SKM-1 (cell line): ENCODE results near the gene SYNGAP1.

Experiments used
- DNase-seq: peaks from one replicate; lab custom pipeline; 2025; ENCODE audit not compliant: unreplicated experiment; lab: John Stamatoyannopoulos, UW

SYNGAP1 gene

GRCh38 chr6:33434961-33435360, 15.1 kb downstream of the SYNGAP1 start:
- no peak for DNase-seq

GRCh38 chr6:33437666-33438065, 17.8 kb downstream of the SYNGAP1 start:
- no peak for DNase-seq

GRCh38 chr6:33438978-33439594, 19.2 kb downstream of the SYNGAP1 start:
- DNase-seq: no peak

- DNase-seq: no peak
Observed at GRCh38 chr6:33439956-33440648, 20.2 kb downstream of the SYNGAP1 start.

- no peak for DNase-seq
Observed at GRCh38 chr6:33440649-33441309, 20.9 kb downstream of the SYNGAP1 start.

GRCh38 chr6:33441457-33441856, 21.6 kb downstream of the SYNGAP1 start:
- no peak for DNase-seq

GRCh38 chr6:33442283-33442682, 22.4 kb downstream of the SYNGAP1 start:
- DNase-seq: no peak

- DNase-seq: no peak
Observed at GRCh38 chr6:33443025-33443424, 23.2 kb downstream of the SYNGAP1 start.

- DNase-seq: no peak
Observed at GRCh38 chr6:33443619-33444504, 24.0 kb downstream of the SYNGAP1 start.

GRCh38 chr6:33445119-33445603, 25.3 kb downstream of the SYNGAP1 start:
- DNase-seq: peak; percentile 64

- no peak for DNase-seq
Observed at GRCh38 chr6:33446356-33446755, 26.5 kb downstream of the SYNGAP1 start.

- no peak for DNase-seq
Observed at GRCh38 chr6:33450434-33450833, 30.6 kb downstream of the SYNGAP1 start.

- DNase-seq: no peak
Observed at GRCh38 chr6:33451606-33452005, 31.7 kb downstream of the SYNGAP1 start.

- DNase-seq: no peak
Observed at GRCh38 chr6:33452496-33452895, 32.6 kb downstream of the SYNGAP1 start.

GRCh38 chr6:33453393-33454008, 33.6 kb downstream of the SYNGAP1 start:
- no peak for DNase-seq

- peak; percentile 95 for DNase-seq
Observed at GRCh38 chr6:33454009-33454946, 34.4 kb downstream of the SYNGAP1 start, which contains the start of gene ZBTB9. Gene ZBTB9, plus strand, starts transcription at chr6:33454576. Its CDS starts 525 bp downstream, at chr6:33455101.

- DNase-seq: no peak
Observed at GRCh38 chr6:33455051-33455450, 35.2 kb downstream of the SYNGAP1 start.

- DNase-seq: no peak
Observed at GRCh38 chr6:33456156-33456555, 36.3 kb downstream of the SYNGAP1 start.

- DNase-seq: no peak
Observed at GRCh38 chr6:33458676-33459075, 38.8 kb downstream of the SYNGAP1 start.
